Upper lobe of left lung (tissue), 4 donors: ENCODE results near the gene INTS11.

Experiments
- CTCF ChIP-seq, 6 experiments: fragments of 450-650 bp in 4 of 6; fragments of 200-600 bp in 2 of 6; sonication (generic) in 2 of 6; IDR thresholded peaks; one replicate each; pipeline ENCODE4 v1.5.1; 2016 to 2019; ENCODE audit warnings: antibody characterized with exemption in 6 of 6
- EP300 ChIP-seq, 4 donors: sonication (generic); formaldehyde crosslinking; IDR thresholded peaks; one replicate each; pipeline ENCODE4 v1.5.1; 2017; ENCODE audit warnings: antibody characterized with exemption in 4 of 4, control low read depth in 2 of 4
- POLR2A ChIP-seq, 4 donors: fragments of 450-650 bp; IDR thresholded peaks; one replicate each; pipeline ENCODE4 v1.5.1; 2016 to 2017; ENCODE audit warnings: antibody characterized with exemption in 4 of 4, mild to moderate bottlenecking in 2 of 4

- TF ChIP-seq CTCF (IDR thresholded peaks at IDR 0.05) (no peak), POLR2A (IDR thresholded peaks at IDR 0.05) (no peak), EP300 (IDR thresholded peaks at IDR 0.05) (no peak)
Measured at GRCh38 chr1:1295154-1295923, 29.1 kb downstream of the INTS11 start.
